ENCODE data around the gene RGS16. TPM values are rescaled to one million over a fixed set of nuclear protein-coding genes. Genes with fewer than 3 reads are reported as not detected.

The RGS16 gene
- total and polyA plus RNA-seq, 7 experiments from 2014 or later, result 0.10 to 17.5 (median 0.54) TPM

GRCh38 chr1:182595641-182596240 lies 8.4 kb downstream of the RGS16 start:
- DNase-seq (peak in 8 of 9 donors; percentile 27 to 65 (median 45)), ATAC-seq (peak; percentile 88)
- H3K27ac ChIP-seq (ENCODE audit: low read depth, low read length), result no peak overlapping the region
- Mint-ChIP-seq H3K27me3 (peaks cover 0 to 18% (median 0%) of the 10 kb centered on the region in 5 donors), H3K9me3 (peaks cover 0 to 2% (median 0%) of the 10 kb centered on the region in 11 donors), H3K36me3 (peaks cover 0 to 10% (median 0%) of the 10 kb centered on the region in 5 donors), H3K27ac (no peak overlapping the region), H3K4me1 (peaks cover 0 to 11% (median 0%) of the 10 kb centered on the region in 7 donors), H3K4me3 (no peak overlapping the region)
- intact Hi-C loops (cut with micrococcal nuclease), result loop anchor here (1.0 to 2.0 kb wide), 2 partner anchors 189 to 511 kb away; no protein-coding TSS in a partner anchor
- no peak overlapping the region for H3K4me3 ChIP-seq (ENCODE audit: low read length)
- ChIA-PET CTCF (interaction anchor here (0.6 to 18.0 kb wide), 4 partner anchors 11 to 508 kb away, joined by 3 to 403 read pairs (median 14); partner anchors contain the start of gene NPL), POLR2A (interaction anchor here (0.7 to 3.0 kb wide), 4 partner anchors 7 to 566 kb away, joined by 3 to 7 read pairs (median 4); partner anchors contain the start of gene NPL)
- H3K36me3 ChIP-seq (ENCODE audit: control insufficient read depth in 2 of 3, insufficient read depth in 3 of 3, low read length in 3 of 3), result no peaks in the 10 kb centered on the region
- no peaks in the 10 kb centered on the region for H3K9me3 ChIP-seq (ENCODE audit: control insufficient read depth in 2 of 3, low read length in 3 of 3)
- no peaks in the 10 kb centered on the region for H3K4me1 ChIP-seq (ENCODE audit: control insufficient read depth in 2 of 2, insufficient read depth in 2 of 2, low read length in 2 of 2)
- H3K27me3 ChIP-seq (ENCODE audit: control insufficient read depth in 2 of 2, insufficient read depth in 2 of 2, low read length in 2 of 2), result no peaks in the 10 kb centered on the region

- DNase-seq (no peak), ATAC-seq (no peak)
- H3K27me3 Mint-ChIP-seq, result peaks cover 0 to 15% (median 0%) of the 10 kb centered on the region in 5 donors
- POLR2A ChIA-PET, result interaction anchor here (0.7 to 3.0 kb wide), 4 partner anchors 13 to 503 kb away, joined by 3 to 32 read pairs (median 5); partner anchors contain the start of genes NPL and RGS16
- H3K36me3 Mint-ChIP-seq, result peaks cover 10 to 22% (median 16%) of the 10 kb centered on the region in 5 donors
- H3K9me3 Mint-ChIP-seq, result peaks cover 0 to 2% (median 0%) of the 10 kb centered on the region in 11 donors
- peaks cover 24 to 48% (median 40%) of the 10 kb centered on the region in 7 donors for H3K4me1 Mint-ChIP-seq
- Histone ChIP-seq H3K27ac (ENCODE audit: low read depth, low read length) (peak overlapping the region; percentile 97), H3K9me3 (ENCODE audit: control insufficient read depth in 2 of 3, low read length in 3 of 3) (no peaks in the 10 kb centered on the region), H3K4me3 (ENCODE audit: low read length) (no peak overlapping the region), H3K4me1 (ENCODE audit: control insufficient read depth in 2 of 2, insufficient read depth in 2 of 2, low read length in 2 of 2) (peaks cover 13 to 18% of the 10 kb centered on the region in 2 donors), H3K36me3 (ENCODE audit: control insufficient read depth in 2 of 3, insufficient read depth in 3 of 3, low read length in 3 of 3) (peaks cover 0 to 6% (median 0%) of the 10 kb centered on the region in 3 experiments), H3K27me3 (ENCODE audit: control insufficient read depth in 2 of 2, insufficient read depth in 2 of 2, low read length in 2 of 2) (no peaks in the 10 kb centered on the region)
- CTCF ChIA-PET, result interaction anchor here (1.2 to 3.8 kb wide), 5 partner anchors 11 to 505 kb away, joined by 3 to 43 read pairs (median 8); partner anchors contain the start of gene RGS16
- intact Hi-C loops (cut with micrococcal nuclease), result loop anchor here (1.0 to 5.0 kb wide), 5 partner anchors 14 to 1567 kb away; partner anchors contain the start of genes GLUL (in 2 of the 2), NPL (in 2 of the 2), RGS16 (in 1 of the 2) and STX6 (in 1 of the 2)
- H3K27ac Mint-ChIP-seq, result peak overlapping the region; percentile 54 to 100 (median 99)
- H3K4me3 Mint-ChIP-seq, result peak overlapping the region; percentile 93 to 99 (median 98)
Measured at GRCh38 chr1:182589931-182590330, 14.3 kb downstream of the RGS16 start.

- Histone ChIP-seq H3K4me1 (ENCODE audit: control insufficient read depth in 2 of 2, insufficient read depth in 2 of 2, low read length in 2 of 2) (peaks cover 16 to 20% of the 10 kb centered on the region in 2 donors), H3K27me3 (ENCODE audit: control insufficient read depth in 2 of 2, insufficient read depth in 2 of 2, low read length in 2 of 2) (no peaks in the 10 kb centered on the region), H3K27ac (ENCODE audit: low read depth, low read length) (peak overlapping the region; percentile 97), H3K4me3 (ENCODE audit: low read length) (peak overlapping the region; percentile 92), H3K9me3 (ENCODE audit: control insufficient read depth in 2 of 3, low read length in 3 of 3) (no peaks in the 10 kb centered on the region), H3K36me3 (ENCODE audit: control insufficient read depth in 2 of 3, insufficient read depth in 3 of 3, low read length in 3 of 3) (peaks cover 0 to 6% (median 0%) of the 10 kb centered on the region in 3 experiments)
- Mint-ChIP-seq H3K4me3 (peak overlapping the region; percentile 93 to 99 (median 98)), H3K36me3 (peaks cover 10 to 25% (median 19%) of the 10 kb centered on the region in 5 donors), H3K27me3 (peaks cover 0 to 14% (median 0%) of the 10 kb centered on the region in 5 donors), H3K9me3 (peaks cover 0 to 2% (median 0%) of the 10 kb centered on the region in 11 donors), H3K27ac (peak overlapping the region; percentile 97 to 100 (median 99)), H3K4me1 (peaks cover 27 to 53% (median 44%) of the 10 kb centered on the region in 7 donors)
- intact Hi-C loops (cut with micrococcal nuclease), result loop anchor here (1.0 to 5.0 kb wide), 4 partner anchors 15 to 1567 kb away; partner anchors contain the start of genes GLUL (in 2 of the 2), NPL (in 2 of the 2), RGS16 (in 1 of the 2) and STX6 (in 1 of the 2)
- POLR2A ChIA-PET, result interaction anchor here (0.7 to 3.0 kb wide), 13 partner anchors 10 to 1430 kb away, joined by 3 to 32 read pairs (median 4); partner anchors contain the start of genes NPL and RGS16
- CTCF ChIA-PET, result interaction anchor here (0.5 to 3.8 kb wide), 6 partner anchors 10 to 505 kb away, joined by 3 to 43 read pairs (median 6); partner anchors contain the start of gene RGS16
- no peak for DNase-seq
- no peak for ATAC-seq
Measured at GRCh38 chr1:182589520-182589919, 14.7 kb downstream of the RGS16 start.

- Mint-ChIP-seq H3K4me1 (peaks cover 32 to 60% (median 52%) of the 10 kb centered on the region in 7 donors), H3K4me3 (peak within 1 kb of the TSS; percentile 93 to 99 (median 98)), H3K9me3 (peaks cover 0 to 2% (median 0%) of the 10 kb centered on the region in 11 donors), H3K36me3 (peaks cover 10 to 30% (median 22%) of the 10 kb centered on the region in 5 donors), H3K27me3 (peaks cover 0 to 9% (median 0%) of the 10 kb centered on the region in 5 donors), H3K27ac (peak within 1 kb of the TSS; percentile 97 to 100 (median 99))
- Histone ChIP-seq H3K9me3 (ENCODE audit: control insufficient read depth in 2 of 3, low read length in 3 of 3) (no peaks in the 10 kb centered on the region), H3K36me3 (ENCODE audit: control insufficient read depth in 2 of 3, insufficient read depth in 3 of 3, low read length in 3 of 3) (peaks cover 0 to 6% (median 0%) of the 10 kb centered on the region in 3 experiments), H3K27ac (ENCODE audit: low read depth, low read length) (peak within 1 kb of the TSS; percentile 97), H3K27me3 (ENCODE audit: control insufficient read depth in 2 of 2, insufficient read depth in 2 of 2, low read length in 2 of 2) (no peaks in the 10 kb centered on the region), H3K4me3 (ENCODE audit: low read length) (peak within 1 kb of the TSS; percentile 92), H3K4me1 (ENCODE audit: control insufficient read depth in 2 of 2, insufficient read depth in 2 of 2, low read length in 2 of 2) (peaks cover 24 to 27% of the 10 kb centered on the region in 2 donors)
- intact Hi-C loops (cut with micrococcal nuclease), result loop anchor here (1.0 to 5.0 kb wide), 9 partner anchors 16 to 1566 kb away; partner anchors contain the start of genes DHX9 (in 2 of the 2), GLUL (in 2 of the 2), NPL (in 2 of the 2) and RGS16 (in 2 of the 2)
- peak; percentile 89 for ATAC-seq
- DNase-seq, result peak; percentile 24 to 72 (median 65)
- POLR2A ChIA-PET, result interaction anchor here (0.6 to 3.0 kb wide), 18 partner anchors 8 to 1429 kb away, joined by 3 to 32 read pairs (median 4); partner anchors contain the start of genes DHX9, NPL and RGS16
- CTCF ChIA-PET, result interaction anchor here (0.5 to 3.8 kb wide), 7 partner anchors 9 to 504 kb away, joined by 3 to 43 read pairs (median 5); partner anchors contain the start of gene RGS16
Measured at GRCh38 chr1:182588500-182589396, 15.4 kb downstream of the RGS16 start, which contains the start of gene RNASEL. RNASEL (minus strand) TSS chr1:182589256; CDS start chr1:182586806, 2,450 bp downstream.

- H3K4me1 ChIP-seq (ENCODE audit: control insufficient read depth in 2 of 2, insufficient read depth in 2 of 2, low read length in 2 of 2), result peaks cover 32 to 36% of the 10 kb centered on the region in 2 donors
- H3K27ac ChIP-seq (ENCODE audit: low read depth, low read length), result peak overlapping the region; percentile 97
- no peaks in the 10 kb centered on the region for H3K9me3 ChIP-seq (ENCODE audit: control insufficient read depth in 2 of 3, low read length in 3 of 3)
- ATAC-seq (peak; percentile 19), DNase-seq (peak in 1 of 9 donors; percentile 15)
- H3K4me3 ChIP-seq (ENCODE audit: low read length), result peak overlapping the region; percentile 92
- POLR2A ChIA-PET, result interaction anchor here (0.7 to 3.0 kb wide), 14 partner anchors 8 to 501 kb away, joined by 3 to 32 read pairs (median 4); partner anchors contain the start of genes DHX9 and NPL
- H3K4me1 Mint-ChIP-seq, result peaks cover 39 to 69% (median 60%) of the 10 kb centered on the region in 7 donors
- H3K36me3 ChIP-seq (ENCODE audit: control insufficient read depth in 2 of 3, insufficient read depth in 3 of 3, low read length in 3 of 3), result peaks cover 0 to 11% (median 5%) of the 10 kb centered on the region in 3 experiments
- peak overlapping the region; percentile 97 to 100 (median 99) for H3K27ac Mint-ChIP-seq
- peaks cover 15 to 39% (median 31%) of the 10 kb centered on the region in 5 donors for H3K36me3 Mint-ChIP-seq
- CTCF ChIA-PET, result interaction anchor here (0.6 to 3.8 kb wide), 6 partner anchors 13 to 507 kb away, joined by 3 to 43 read pairs (median 4); partner anchors contain the start of gene RGS16
- peaks cover 0 to 2% (median 0%) of the 10 kb centered on the region in 11 donors for H3K9me3 Mint-ChIP-seq
- no peaks in the 10 kb centered on the region for H3K27me3 ChIP-seq (ENCODE audit: control insufficient read depth in 2 of 2, insufficient read depth in 2 of 2, low read length in 2 of 2)
- intact Hi-C loops (cut with micrococcal nuclease), result loop anchor here (1.0 to 5.0 kb wide), 9 partner anchors 16 to 1565 kb away; partner anchors contain the start of genes DHX9 (in 2 of the 2), GLUL (in 2 of the 2), NPL (in 2 of the 2) and RGS16 (in 1 of the 2)
- H3K4me3 Mint-ChIP-seq, result peak overlapping the region; percentile 93 to 99 (median 98)
- H3K27me3 Mint-ChIP-seq, result peaks cover 0 to 2% (median 0%) of the 10 kb centered on the region in 5 donors
Measured at GRCh38 chr1:182587666-182588499, 16.3 kb downstream of the RGS16 start.

All from naive thymus-derived CD4-positive, alpha-beta T cell (primary cell).